HG03095 (cell line): Measurements from ENCODE around the gene ASIC2.

ENCODE experiments used
- ATAC-seq: cut with Tn5 transposase; IDR thresholded peaks from one replicate; pipeline ENCODE4 v1.9.1; 2021; ENCODE audit warnings: moderate library complexity; ENCODE audit not compliant: unreplicated experiment

Gene ASIC2

GRCh38 chr17:33245183-33245582 is 47.9 kb downstream of the ASIC2 start:
- ATAC-seq: no peak

GRCh38 chr17:33243732-33244131 is 49.4 kb downstream of the ASIC2 start:
- ATAC-seq: no peak

- no peak for ATAC-seq
Observed at GRCh38 chr17:33242375-33243124, 50.5 kb downstream of the ASIC2 start.

- no peak for ATAC-seq
Observed at GRCh38 chr17:33241390-33241789, 51.7 kb downstream of the ASIC2 start.

- no peak for ATAC-seq
Observed at GRCh38 chr17:33240362-33240761, 52.7 kb downstream of the ASIC2 start.

- no peak for ATAC-seq
Observed at GRCh38 chr17:33239702-33240101, 53.4 kb downstream of the ASIC2 start.

GRCh38 chr17:33234930-33235685 is 58.0 kb downstream of the ASIC2 start:
- ATAC-seq: no peak

GRCh38 chr17:33234233-33234632 is 58.9 kb downstream of the ASIC2 start:
- no peak for ATAC-seq

- no peak for ATAC-seq
Observed at GRCh38 chr17:33233811-33234177, 59.3 kb downstream of the ASIC2 start.

GRCh38 chr17:33229499-33229898 is 63.6 kb downstream of the ASIC2 start:
- no peak for ATAC-seq

GRCh38 chr17:33229028-33229427 is 64.1 kb downstream of the ASIC2 start:
- ATAC-seq: no peak

- ATAC-seq: no peak
Observed at GRCh38 chr17:33228548-33228947, 64.5 kb downstream of the ASIC2 start.

GRCh38 chr17:33227911-33228310 is 65.2 kb downstream of the ASIC2 start:
- no peak for ATAC-seq

- ATAC-seq: no peak
Observed at GRCh38 chr17:33225994-33226393, 67.1 kb downstream of the ASIC2 start.

GRCh38 chr17:33225509-33225908 is 67.6 kb downstream of the ASIC2 start:
- ATAC-seq: no peak

GRCh38 chr17:33220036-33220435 is 73.1 kb downstream of the ASIC2 start:
- ATAC-seq: no peak

- ATAC-seq: no peak
Observed at GRCh38 chr17:33218698-33219601, 74.1 kb downstream of the ASIC2 start.

- ATAC-seq: no peak
Observed at GRCh38 chr17:33217891-33218290, 75.2 kb downstream of the ASIC2 start.

- no peak for ATAC-seq
Observed at GRCh38 chr17:33214996-33215395, 78.1 kb downstream of the ASIC2 start.

GRCh38 chr17:33210285-33210684 is 82.8 kb downstream of the ASIC2 start:
- ATAC-seq: no peak

GRCh38 chr17:33209671-33210070 is 83.4 kb downstream of the ASIC2 start:
- ATAC-seq: no peak
